Mucosa of descending colon (tissue), 3 donors: ENCODE results near the gene HIC1. TPM values are rescaled to one million over a fixed set of nuclear protein-coding genes. Genes with fewer than 3 reads are reported as not detected.
A peak's percentile ranks its signal among the peaks of the same experiment; 100 is the strongest.

Experiments used
- ATAC-seq: fragments of 200-7000 bp; cut with Tn5 transposase; one replicate; pipeline ENCODE4 v1.9.1; 2020; ENCODE audit warnings: mild to moderate bottlenecking, moderate library complexity
- DNase-seq, 3 donors: peaks; one replicate each; pipeline ENCODE4 v3.0.0-alpha.2; 2020
- H3K36me3 ChIP-seq: fragments of 200-600 bp; one replicate; pipeline ENCODE4 v1.8.0; 2021; ENCODE audit warnings: low read depth, mild to moderate bottlenecking
- H3K4me1 ChIP-seq: fragments of 200-600 bp; one replicate; pipeline ENCODE4 v1.8.0; 2021; ENCODE audit warnings: low read depth, mild to moderate bottlenecking
- H3K4me3 ChIP-seq: fragments of 200-600 bp; one replicate; pipeline ENCODE4 v1.8.0; 2021; ENCODE audit warnings: mild to moderate bottlenecking
- H3K9me3 ChIP-seq: fragments of 200-600 bp; one replicate; pipeline ENCODE4 v1.8.0; 2021; ENCODE audit warnings: mild to moderate bottlenecking
- CTCF ChIP-seq: fragments of 200-600 bp; IDR thresholded peaks from one replicate; pipeline ENCODE4 v1.8.0; 2022; ENCODE audit warnings: antibody characterized with exemption, mild to moderate bottlenecking
- intact Hi-C, 2 donors: fragments of 100-400 bp; cut with DNase I in 1 of 2; cut with micrococcal nuclease in 1 of 2; formaldehyde crosslinking; loops; one replicate each; pipeline versions ENCODE4 v1.11.0 to v1.11.1; 2022; cut with DNase I, micrococcal nuclease
- long read RNA-seq, 2 donors: library from polyadenylated mRNA; unstranded; transcript quantifications; one replicate each; pipeline ENCODE4 v2.0.0, GENCODE V29; 2019 to 2021
- total RNA-seq, 3 donors: library from RNA; stranded (reverse); fragmentation: NEBNext Ultra II Directional in 2 of 3; extraction: Animal tissue kit (Norgen Biotek cat#: 25700) in 2 of 3; gene quantifications; one replicate each; pipeline versions ENCODE4 v1.2.1 to v1.2.4, GENCODE V29; 2021 to 2023
- donor health status: DM: no; HTN: no; CAD: no; lungs with moderate emphysema.
- donor health status: DM: no; HTN: no; CAD: no.
- donor health status: DM: no; HTN: yes; CAD: no.

HIC1 gene
- 10 to 100 TPM in 2 of 3 donors, 1 to 10 TPM in 1; 6.0 to 28.9 (median 13.5) TPM for total RNA-seq
- long read RNA-seq, donor 1, transcript HIC1-205 (2 exons, 1,134 nt): major isoform, 28 of 82 reads
- long read RNA-seq, donor 1, transcript HIC1-206 (1 exons, 725 nt): minor isoform, 10 of 82 reads
- long read RNA-seq, donor 1, partial matches to known transcripts: 0 of 82 reads
- long read RNA-seq, donor 1, other reads (novel, unspliced or antisense): 43 of 82 reads
- long read RNA-seq, donor 2, partial matches to known transcripts: 0 of 2 reads
- long read RNA-seq, donor 2, other reads (novel, unspliced or antisense): 2 of 2 reads

GRCh38 chr17:2054512-2055291, at the start of gene HIC1:
HIC1 (plus strand) TSS chr17:2055103; CDS start chr17:2056691, 1,588 bp downstream.
- DNase-seq (peak; percentile 80 to 86 (median 85)), ATAC-seq (peak; percentile 68)
- no peaks in the 10 kb centered on the region for H3K36me3 ChIP-seq
- intact Hi-C loops: loop anchor here (5.0 to 10.0 kb wide), 2 partner anchors 188 to 230 kb away; no protein-coding TSS in a partner anchor
- peak within 1 kb of the TSS; percentile 25 for H3K4me3 ChIP-seq
- TF ChIP-seq CTCF: peak; percentile 93
- no peaks in the 10 kb centered on the region for H3K9me3 ChIP-seq
- peaks cover 53% of the 10 kb centered on the region for H3K4me1 ChIP-seq

- DNase-seq (peak in 2 of 3 donors; percentile 61 to 62), ATAC-seq (peak; percentile 93)
- H3K36me3 ChIP-seq: no peaks in the 10 kb centered on the region
- no peaks in the 10 kb centered on the region for H3K9me3 ChIP-seq
- TF ChIP-seq CTCF: no peak
- H3K4me3 ChIP-seq: no peak overlapping the region
- intact Hi-C loops: no loop called here
- H3K4me1 ChIP-seq: no peaks in the 10 kb centered on the region
Measured at GRCh38 chr17:2008332-2009126, 46.4 kb upstream of the HIC1 start.

- no peaks in the 10 kb centered on the region for H3K9me3 ChIP-seq
- ATAC-seq: no peak
- no peaks in the 10 kb centered on the region for H3K4me1 ChIP-seq
- H3K4me3 ChIP-seq: no peak overlapping the region
- intact Hi-C loops: no loop called here
- H3K36me3 ChIP-seq: no peaks in the 10 kb centered on the region
- no peak for TF ChIP-seq CTCF
- no peak for DNase-seq
Measured at GRCh38 chr17:2009737-2010136, 45.2 kb upstream of the HIC1 start.

GRCh38 chr17:2011411-2012371, 43.2 kb upstream of the HIC1 start:
- intact Hi-C loops: no loop called here
- ATAC-seq (peak; percentile 55), DNase-seq (peak in 2 of 3 donors; percentile 50 to 72)
- no peaks in the 10 kb centered on the region for H3K9me3 ChIP-seq
- H3K4me1 ChIP-seq: no peaks in the 10 kb centered on the region
- no peaks in the 10 kb centered on the region for H3K36me3 ChIP-seq
- H3K4me3 ChIP-seq: no peak overlapping the region
- TF ChIP-seq CTCF: no peak
